Hepatocyte (in vitro differentiated cells): ENCODE measurements around the gene NTN4. TPM values are rescaled to one million over a fixed set of nuclear protein-coding genes. Genes with fewer than 3 reads are reported as not detected.

Source experiments
- DNase-seq: peaks from one replicate; pipeline ENCODE4 v3.0.0-alpha.2; 2016; ENCODE audit warnings: low spot score
- H2AFZ ChIP-seq: fragments of 200-600 bp; sonication (generic); 2 replicates; pipeline ENCODE4 v1.6.0; 2016; ENCODE audit warnings: antibody characterized with exemption, mild to moderate bottlenecking
- H3K27ac ChIP-seq: fragments of 200-600 bp; sonication (generic); 2 replicates; pipeline ENCODE4 v1.5.1; 2016; ENCODE audit warnings: mild to moderate bottlenecking
- H3K27me3 ChIP-seq: fragments of 200-600 bp; sonication (generic); 2 replicates; pipeline ENCODE4 v1.6.1; 2016
- H3K36me3 ChIP-seq: fragments of 200-600 bp; sonication (generic); replicated peaks from 2 replicates; pipeline ENCODE4 v1.5.1; 2016; ENCODE audit warnings: low read depth; ENCODE audit not compliant: insufficient read depth
- H3K4me1 ChIP-seq: fragments of 200-600 bp; sonication (generic); 2 replicates; pipeline ENCODE4 v1.5.1; 2016; ENCODE audit warnings: mild to moderate bottlenecking, moderate library complexity; ENCODE audit not compliant: insufficient read depth
- H3K4me2 ChIP-seq: fragments of 200-600 bp; sonication (generic); 2 replicates; pipeline ENCODE4 v1.6.0; 2016
- H3K4me3 ChIP-seq: fragments of 200-600 bp; sonication (generic); 2 replicates; pipeline ENCODE4 v1.5.1; 2016; ENCODE audit warnings: mild to moderate bottlenecking
- H3K79me2 ChIP-seq: fragments of 200-600 bp; sonication (generic); 2 replicates; pipeline ENCODE4 v1.6.0; 2017; ENCODE audit warnings: mild to moderate bottlenecking
- H3K9me2 ChIP-seq: fragments of 200-600 bp; sonication (generic); replicated peaks from 2 replicates; pipeline ENCODE4 v1.6.0; 2017; ENCODE audit warnings: mild to moderate bottlenecking; ENCODE audit not compliant: insufficient read depth
- H3K9me3 ChIP-seq: fragments of 200-600 bp; sonication (generic); 2 replicates; pipeline ENCODE4 v1.5.1; 2016; ENCODE audit warnings: low read depth, mild to moderate bottlenecking
- H4K20me1 ChIP-seq: fragments of 200-600 bp; sonication (generic); 2 replicates; pipeline ENCODE4 v1.6.0; 2016; ENCODE audit warnings: mild to moderate bottlenecking; ENCODE audit not compliant: insufficient read depth, poor library complexity, severe bottlenecking
- EZH2 ChIP-seq: fragments of 200-600 bp; sonication (generic); IDR thresholded peaks from 2 replicates; pipeline ENCODE4 v1.6.1; 2016; ENCODE audit warnings: antibody characterized with exemption, mild to moderate bottlenecking, borderline replicate concordance
- EZH2phosphoT487 ChIP-seq: fragments of 200-600 bp; sonication (generic); IDR thresholded peaks from one replicate; pipeline ENCODE4 v1.6.1; 2018; ENCODE audit warnings: antibody characterized with exemption, mild to moderate bottlenecking, low read depth, moderate library complexity; ENCODE audit not compliant: unreplicated experiment, severe bottlenecking
- WGBS: methylation state at CpG from one replicate; pipeline ENCODE4 v1.1.6; 2016; ENCODE audit warnings: low lambda C conversion rate; ENCODE audit errors: missing lambda C conversion rate; 5-methylcytosine and 5-hydroxymethylcytosine counted together
- polyA plus RNA-seq: library from polyadenylated mRNA; unstranded; fragments of >200 nt; fragmentation: Nextera tagmentation; extraction: Ambion mirVana; gene quantifications from 2 replicates; pipeline ENCODE4 v1.2.1, GENCODE V29; 2016
- total RNA-seq: library from RNA; depleted of rRNA; stranded (reverse); fragments of >200 nt; gene quantifications from 2 replicates; pipeline ENCODE4 v1.2.3, GENCODE V29; 2014
- TF ChIP-seq, protein P1 (sequence below): fragments of 200-600 bp; sonication (generic); IDR thresholded peaks from 2 replicates; pipeline ENCODE4 v1.5.1; 2016; ENCODE audit warnings: antibody characterized with exemption, mild to moderate bottlenecking; ENCODE audit not compliant: poor library complexity

NTN4 gene
- total and polyA plus RNA-seq, 2 experiments from 2014 or later = 20.2 to 37.0 TPM

DNA sequence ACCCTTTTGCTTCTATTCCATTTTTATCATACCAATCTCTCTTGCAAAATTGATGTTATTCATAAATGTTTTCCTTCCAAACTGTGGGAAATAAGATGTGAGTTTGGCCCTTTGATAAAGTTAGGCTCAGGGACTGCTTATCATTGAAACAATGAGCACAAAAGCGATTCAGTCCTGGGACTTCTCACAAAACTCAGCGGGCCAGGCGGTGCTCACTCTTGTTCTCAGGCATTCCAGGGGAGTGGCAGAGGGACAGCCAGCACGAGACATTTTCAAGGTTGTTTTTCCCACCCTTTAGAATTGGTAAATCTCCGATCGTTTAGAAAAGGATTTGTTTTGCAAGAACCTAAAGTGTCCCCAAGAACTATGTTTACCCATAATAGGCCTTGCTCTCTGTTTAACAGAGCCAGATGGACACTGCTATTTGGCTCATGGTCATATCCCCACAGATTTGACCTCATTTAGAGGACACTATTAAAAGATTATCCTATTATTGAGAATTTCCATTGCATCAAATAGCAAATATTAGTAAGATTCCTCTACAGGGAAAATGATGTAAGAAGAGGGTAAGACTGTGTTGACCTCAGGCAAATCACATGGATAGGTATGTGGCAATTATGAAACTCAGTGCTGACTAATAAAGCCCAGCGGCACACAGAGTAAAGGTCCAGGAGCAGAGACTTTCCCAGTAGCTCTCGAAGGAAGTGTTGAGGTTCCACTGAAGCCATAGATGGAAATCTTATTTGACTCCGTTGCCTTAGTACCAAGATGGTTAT, 136.6 kb downstream of the NTN4 start:
- Histone ChIP-seq H3K27me3 (no peaks in the 10 kb centered on the region), H3K4me1 (peaks cover 12% of the 10 kb centered on the region), H3K27ac (peak overlapping the region; percentile 75), H3K79me2 (no peaks in the 10 kb centered on the region), H4K20me1 (no peaks in the 10 kb centered on the region), H3K9me2 (no peaks in the 10 kb centered on the region), H3K4me3 (no peak overlapping the region), H3K9me3 (no peaks in the 10 kb centered on the region), H2AFZ (no peak overlapping the region), H3K4me2 (no peak overlapping the region), H3K36me3 (no peaks in the 10 kb centered on the region)
- 63% methylated on average over 9 of the region's 9 CpGs for WGBS
- TF ChIP-seq, protein P1, sequence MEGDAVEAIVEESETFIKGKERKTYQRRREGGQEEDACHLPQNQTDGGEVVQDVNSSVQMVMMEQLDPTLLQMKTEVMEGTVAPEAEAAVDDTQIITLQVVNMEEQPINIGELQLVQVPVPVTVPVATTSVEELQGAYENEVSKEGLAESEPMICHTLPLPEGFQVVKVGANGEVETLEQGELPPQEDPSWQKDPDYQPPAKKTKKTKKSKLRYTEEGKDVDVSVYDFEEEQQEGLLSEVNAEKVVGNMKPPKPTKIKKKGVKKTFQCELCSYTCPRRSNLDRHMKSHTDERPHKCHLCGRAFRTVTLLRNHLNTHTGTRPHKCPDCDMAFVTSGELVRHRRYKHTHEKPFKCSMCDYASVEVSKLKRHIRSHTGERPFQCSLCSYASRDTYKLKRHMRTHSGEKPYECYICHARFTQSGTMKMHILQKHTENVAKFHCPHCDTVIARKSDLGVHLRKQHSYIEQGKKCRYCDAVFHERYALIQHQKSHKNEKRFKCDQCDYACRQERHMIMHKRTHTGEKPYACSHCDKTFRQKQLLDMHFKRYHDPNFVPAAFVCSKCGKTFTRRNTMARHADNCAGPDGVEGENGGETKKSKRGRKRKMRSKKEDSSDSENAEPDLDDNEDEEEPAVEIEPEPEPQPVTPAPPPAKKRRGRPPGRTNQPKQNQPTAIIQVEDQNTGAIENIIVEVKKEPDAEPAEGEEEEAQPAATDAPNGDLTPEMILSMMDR = no peak
- TF ChIP-seq EZH2phosphoT487 (no peak), EZH2 (no peak)
- DNase-seq = peak; percentile 49

DNA sequence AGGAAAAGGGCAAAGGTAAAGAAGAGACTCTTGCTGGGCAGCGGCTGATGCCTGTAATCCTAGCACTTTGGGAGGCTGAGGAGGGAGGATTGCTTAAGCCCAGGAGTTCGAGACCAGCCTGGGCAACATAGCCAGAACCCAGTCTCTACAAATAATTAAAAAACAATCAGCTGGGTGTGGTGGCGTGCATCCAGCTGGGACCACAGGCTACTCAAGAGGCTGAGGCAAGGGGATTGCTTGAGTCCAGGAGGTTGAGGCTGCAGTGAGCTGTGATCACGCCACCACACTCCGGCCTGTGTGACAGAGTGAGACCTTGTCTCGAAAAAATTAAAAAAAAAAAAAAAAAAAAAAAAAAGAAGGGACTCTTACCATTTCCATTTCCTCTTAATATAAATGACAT, 138.9 kb downstream of the NTN4 start:
- no peaks in the 10 kb centered on the region for H3K36me3 ChIP-seq
- H3K9me3 ChIP-seq = no peaks in the 10 kb centered on the region
- H2AFZ ChIP-seq = no peak overlapping the region
- H4K20me1 ChIP-seq = no peaks in the 10 kb centered on the region
- no peak for DNase-seq
- no peak overlapping the region for H3K4me2 ChIP-seq
- H3K27ac ChIP-seq = no peak overlapping the region
- TF ChIP-seq EZH2 (no peak), EZH2phosphoT487 (no peak)
- TF ChIP-seq, protein P1 = no peak
- H3K4me3 ChIP-seq = no peak overlapping the region
- 93% methylated on average over 6 of the region's 6 CpGs for WGBS
- peaks cover 9% of the 10 kb centered on the region for H3K4me1 ChIP-seq
- H3K79me2 ChIP-seq = no peaks in the 10 kb centered on the region
- H3K9me2 ChIP-seq = no peaks in the 10 kb centered on the region
- H3K27me3 ChIP-seq = no peaks in the 10 kb centered on the region

DNA sequence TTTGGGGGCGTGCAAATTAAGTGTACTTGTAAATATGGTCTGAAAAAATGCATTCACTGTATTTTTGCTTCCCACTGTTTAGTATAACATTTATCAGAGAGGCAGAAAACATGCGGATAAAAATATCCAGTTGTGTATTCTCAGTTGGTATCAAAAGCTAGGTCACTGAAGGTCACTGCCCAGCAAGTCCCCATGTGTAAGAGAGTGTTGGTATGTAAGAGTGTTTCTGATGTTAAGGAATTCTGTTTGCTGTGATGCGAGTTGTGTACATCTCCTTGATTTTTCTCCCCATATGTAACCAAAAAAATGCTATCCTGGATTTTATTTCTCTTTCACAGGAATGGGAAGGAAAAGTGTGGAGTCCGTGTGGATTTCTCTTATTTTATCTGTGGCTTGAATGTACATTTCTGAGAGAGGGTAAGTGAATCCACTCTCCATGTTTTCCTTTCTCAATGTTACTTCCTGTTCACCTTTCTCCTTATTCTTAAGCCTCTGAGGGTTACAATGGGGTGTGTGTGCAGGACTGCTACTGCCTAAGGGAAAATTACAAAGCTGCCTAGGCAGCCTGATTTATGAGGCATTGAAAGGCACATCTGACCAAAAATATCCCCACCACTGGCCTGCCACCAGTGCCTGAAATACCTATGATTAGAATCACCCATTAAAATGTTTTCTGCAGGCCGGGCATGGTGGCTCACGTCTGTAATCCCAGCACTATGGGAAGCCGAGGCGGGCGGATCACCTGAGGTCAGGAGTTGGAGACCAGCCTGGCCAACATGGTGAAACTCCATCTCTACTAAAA, 141.4 kb downstream of the NTN4 start:
- DNase-seq = peak; percentile 27
- H2AFZ ChIP-seq = no peak overlapping the region
- H3K4me2 ChIP-seq = no peak overlapping the region

More for the DNA sequence above, 141.4 kb downstream of the NTN4 start:
- Histone ChIP-seq H3K27me3 (no peaks in the 10 kb centered on the region), H3K27ac (peak overlapping the region; percentile 24), H3K4me1 (peaks cover 9% of the 10 kb centered on the region), H3K9me3 (no peaks in the 10 kb centered on the region), H3K79me2 (no peaks in the 10 kb centered on the region), H3K9me2 (no peaks in the 10 kb centered on the region), H4K20me1 (no peaks in the 10 kb centered on the region), H3K36me3 (no peaks in the 10 kb centered on the region), H3K4me3 (no peak overlapping the region)
- WGBS = 74% methylated on average over 9 of the region's 9 CpGs
- TF ChIP-seq, protein P1 = no peak
- TF ChIP-seq EZH2 (no peak), EZH2phosphoT487 (no peak)
